ENCODE measurements around the gene SLC6A6.

- TF ChIP-seq, protein P1, sequence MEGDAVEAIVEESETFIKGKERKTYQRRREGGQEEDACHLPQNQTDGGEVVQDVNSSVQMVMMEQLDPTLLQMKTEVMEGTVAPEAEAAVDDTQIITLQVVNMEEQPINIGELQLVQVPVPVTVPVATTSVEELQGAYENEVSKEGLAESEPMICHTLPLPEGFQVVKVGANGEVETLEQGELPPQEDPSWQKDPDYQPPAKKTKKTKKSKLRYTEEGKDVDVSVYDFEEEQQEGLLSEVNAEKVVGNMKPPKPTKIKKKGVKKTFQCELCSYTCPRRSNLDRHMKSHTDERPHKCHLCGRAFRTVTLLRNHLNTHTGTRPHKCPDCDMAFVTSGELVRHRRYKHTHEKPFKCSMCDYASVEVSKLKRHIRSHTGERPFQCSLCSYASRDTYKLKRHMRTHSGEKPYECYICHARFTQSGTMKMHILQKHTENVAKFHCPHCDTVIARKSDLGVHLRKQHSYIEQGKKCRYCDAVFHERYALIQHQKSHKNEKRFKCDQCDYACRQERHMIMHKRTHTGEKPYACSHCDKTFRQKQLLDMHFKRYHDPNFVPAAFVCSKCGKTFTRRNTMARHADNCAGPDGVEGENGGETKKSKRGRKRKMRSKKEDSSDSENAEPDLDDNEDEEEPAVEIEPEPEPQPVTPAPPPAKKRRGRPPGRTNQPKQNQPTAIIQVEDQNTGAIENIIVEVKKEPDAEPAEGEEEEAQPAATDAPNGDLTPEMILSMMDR (IDR thresholded peaks at IDR 0.05) = no peak
- TF ChIP-seq POLR2A (IDR thresholded peaks at IDR 0.05) = no peak
Observed at GRCh38 chr3:14368885-14369284, 33.5 kb upstream of the SLC6A6 start.

Data from esophagus squamous epithelium (tissue), 4 donors.